OCI-LY1 (cell line): Measurements from ENCODE around the gene UBASH3B.

Experiments
- EZH2 ChIP-seq: fragments of 200-600 bp; sonication (generic), shearing (Covaris generic); IDR thresholded peaks from 2 replicates; pipeline ENCODE4 v1.8.0; 2017; ENCODE audit warnings: borderline replicate concordance, mixed run types, mild to moderate bottlenecking, antibody characterized with exemption, low read length, moderate library complexity, mixed read lengths
- TF ChIP-seq, protein P1 (sequence below): fragments of 200-600 bp; sonication (generic), shearing (Covaris generic); IDR thresholded peaks from 2 replicates; pipeline ENCODE4 v1.5.1; 2017; ENCODE audit warnings: mild to moderate bottlenecking, antibody characterized with exemption, low read length, moderate library complexity, mixed read lengths

DNA sequence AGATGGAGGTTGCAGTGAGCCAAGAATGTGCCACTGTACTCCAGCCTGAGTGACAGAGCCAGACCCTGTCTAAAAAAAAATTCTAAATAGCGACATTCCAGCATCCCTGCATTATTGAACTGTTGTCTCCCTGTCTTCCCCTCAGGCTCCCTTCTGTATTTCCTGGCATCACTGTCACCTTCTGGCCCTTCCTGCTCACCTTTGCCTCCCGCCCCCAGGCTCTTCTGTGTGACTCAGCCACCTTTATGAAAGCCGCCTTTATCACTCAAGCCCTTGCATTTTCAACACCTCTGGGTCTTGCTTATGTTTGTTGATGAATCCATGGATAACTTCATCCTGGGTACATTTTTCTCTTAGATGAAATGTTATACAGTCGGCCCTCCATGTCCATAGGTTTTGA, 21.1 kb downstream of the UBASH3B start:
- TF ChIP-seq, protein P1, sequence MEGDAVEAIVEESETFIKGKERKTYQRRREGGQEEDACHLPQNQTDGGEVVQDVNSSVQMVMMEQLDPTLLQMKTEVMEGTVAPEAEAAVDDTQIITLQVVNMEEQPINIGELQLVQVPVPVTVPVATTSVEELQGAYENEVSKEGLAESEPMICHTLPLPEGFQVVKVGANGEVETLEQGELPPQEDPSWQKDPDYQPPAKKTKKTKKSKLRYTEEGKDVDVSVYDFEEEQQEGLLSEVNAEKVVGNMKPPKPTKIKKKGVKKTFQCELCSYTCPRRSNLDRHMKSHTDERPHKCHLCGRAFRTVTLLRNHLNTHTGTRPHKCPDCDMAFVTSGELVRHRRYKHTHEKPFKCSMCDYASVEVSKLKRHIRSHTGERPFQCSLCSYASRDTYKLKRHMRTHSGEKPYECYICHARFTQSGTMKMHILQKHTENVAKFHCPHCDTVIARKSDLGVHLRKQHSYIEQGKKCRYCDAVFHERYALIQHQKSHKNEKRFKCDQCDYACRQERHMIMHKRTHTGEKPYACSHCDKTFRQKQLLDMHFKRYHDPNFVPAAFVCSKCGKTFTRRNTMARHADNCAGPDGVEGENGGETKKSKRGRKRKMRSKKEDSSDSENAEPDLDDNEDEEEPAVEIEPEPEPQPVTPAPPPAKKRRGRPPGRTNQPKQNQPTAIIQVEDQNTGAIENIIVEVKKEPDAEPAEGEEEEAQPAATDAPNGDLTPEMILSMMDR: no peak
- no peak for TF ChIP-seq EZH2
